Islet of Langerhans (tissue), 1 donor: Measurements from ENCODE around the gene MYH11.
"Not testable (repeated sequence)": the region's sequence is repeated elsewhere in the genome, so short reads cannot be mapped to it uniquely, and the experiment has no call there.

Experiments
- FAIRE-seq: peaks from one replicate; lab custom pipeline; 2011; peaks lifted over from hg19 to GRCh38; lab: Jason Lieb, UNC

The MYH11 gene

DNA sequence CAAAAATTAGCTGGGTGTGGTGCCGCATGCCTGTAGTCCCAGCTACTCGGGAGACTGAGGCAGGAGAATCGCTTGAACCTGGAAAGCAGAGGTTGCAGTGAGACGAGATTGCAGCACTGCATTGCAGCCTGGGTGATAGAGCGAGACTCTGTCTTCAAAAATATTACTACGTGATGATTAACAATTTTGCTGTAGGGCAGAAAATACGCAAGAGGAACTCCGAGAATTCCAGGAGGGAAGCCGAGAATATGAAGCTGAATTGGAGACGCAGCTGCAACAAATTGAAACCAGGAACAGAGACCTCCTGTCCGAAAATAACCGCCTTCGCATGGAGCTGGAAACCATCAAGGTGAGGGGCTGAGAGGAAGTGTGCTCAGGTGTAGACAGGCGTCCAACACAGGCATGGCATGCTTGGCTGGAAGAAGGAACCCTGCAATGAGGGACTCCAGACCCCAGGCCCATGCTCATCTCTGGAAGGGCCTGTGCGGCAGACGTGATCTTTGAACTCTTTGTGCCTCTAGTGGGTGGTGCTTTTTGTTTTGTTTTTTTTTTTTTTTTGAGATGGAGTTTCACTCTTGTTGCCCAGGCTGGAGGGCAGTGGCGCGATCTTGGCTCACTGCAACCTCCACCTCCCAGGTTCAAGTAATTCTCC, 189.6 kb downstream of the MYH11 start:
- no peak for FAIRE-seq

DNA sequence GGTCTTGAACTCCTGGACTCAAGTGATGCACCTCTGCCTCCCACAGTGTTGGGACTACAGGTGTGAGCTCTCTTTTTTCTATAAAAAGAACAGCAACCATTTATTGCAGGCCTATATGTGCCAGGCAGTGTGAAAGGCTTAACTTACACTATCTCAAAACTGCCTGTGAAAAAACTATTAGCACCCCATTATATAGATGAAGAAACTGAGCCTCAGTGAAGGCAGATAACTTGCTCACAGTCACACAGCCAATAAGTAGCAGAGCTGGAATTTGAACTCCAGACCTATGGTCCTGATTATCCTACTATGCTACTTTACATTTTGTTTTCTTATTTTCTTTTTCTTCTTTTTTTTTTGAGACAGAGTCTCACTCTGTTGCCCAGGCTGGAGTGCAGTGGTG, 191.7 kb downstream of the MYH11 start:
- no peak for FAIRE-seq

DNA sequence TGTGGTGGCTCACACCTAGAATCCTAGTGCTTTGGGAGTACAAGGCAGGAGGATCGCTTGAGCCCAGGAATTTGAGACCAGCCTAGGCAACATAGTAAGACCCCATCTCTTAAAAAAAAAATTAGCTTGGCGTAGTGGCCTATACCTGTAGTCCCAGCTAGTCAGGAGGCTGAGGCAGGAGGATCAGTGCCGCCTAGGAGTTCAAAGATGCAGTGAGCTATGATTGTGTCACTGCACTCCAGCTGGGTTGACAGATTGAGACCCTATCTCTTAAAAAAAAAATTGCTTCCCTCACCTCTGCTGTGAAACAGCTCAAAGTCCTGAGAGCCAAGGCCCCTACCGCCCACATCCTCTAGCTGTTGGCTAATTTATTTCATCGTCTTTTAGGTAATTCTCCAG, 196.6 kb downstream of the MYH11 start:
- FAIRE-seq: no peak

DNA sequence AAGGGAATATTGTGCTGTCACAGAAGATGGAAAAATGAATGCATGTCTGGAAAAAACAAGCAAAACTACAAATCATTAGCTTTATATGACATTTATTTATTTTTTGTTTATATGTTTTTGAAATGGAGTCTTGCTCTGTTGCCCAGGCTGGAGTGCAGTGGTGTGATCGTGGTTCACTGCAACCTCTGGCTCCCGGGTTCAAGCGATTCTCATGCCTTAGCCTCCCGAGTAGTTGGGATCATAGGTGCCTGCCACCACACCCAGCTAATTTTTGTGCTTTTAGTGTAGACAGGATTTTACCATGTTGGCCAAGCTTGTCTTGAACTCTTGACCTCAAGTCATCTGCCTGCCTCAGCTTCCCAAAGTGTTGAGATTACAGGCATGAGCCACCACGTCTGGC, 198.3 kb downstream of the MYH11 start:
- no peak for FAIRE-seq

DNA sequence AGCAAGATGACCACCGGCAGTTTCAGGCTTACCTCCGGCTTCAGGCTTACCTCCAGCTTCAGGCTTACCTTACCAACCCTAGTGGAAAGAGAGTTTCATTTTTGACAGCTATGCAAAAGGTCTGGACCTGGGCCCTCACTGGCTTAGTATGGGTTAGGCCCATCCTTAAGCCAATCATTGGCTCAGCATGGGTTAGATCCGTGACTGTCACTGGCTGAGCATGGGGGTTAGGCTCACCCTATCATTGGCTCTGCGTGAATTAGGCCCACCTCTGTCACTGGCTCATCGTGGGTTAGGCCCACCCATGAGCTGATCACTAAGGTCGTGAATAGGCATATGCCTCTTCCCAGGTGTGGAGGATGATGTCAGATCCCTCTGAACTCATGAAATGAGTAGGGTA, 198.7 kb downstream of the MYH11 start:
- no peak for FAIRE-seq

DNA sequence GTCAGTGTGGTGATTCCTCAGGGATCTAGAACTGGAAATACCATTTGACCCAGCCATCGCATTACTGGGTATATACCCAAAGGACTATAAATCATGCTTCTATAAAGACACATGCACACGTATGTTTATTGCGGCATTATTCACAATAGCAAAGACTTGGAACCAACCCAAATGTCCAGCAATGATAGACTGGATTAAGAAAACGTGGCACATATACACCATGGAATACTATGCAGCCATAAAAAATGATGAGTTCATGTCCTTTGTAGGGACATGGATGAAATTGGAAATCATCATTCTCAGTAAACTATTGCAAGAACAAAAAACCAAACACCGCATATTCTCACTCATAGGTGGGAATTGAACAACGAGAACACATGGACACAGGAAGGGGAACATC, 201.3 kb downstream of the MYH11 start:
- FAIRE-seq: not testable (repeated sequence)

DNA sequence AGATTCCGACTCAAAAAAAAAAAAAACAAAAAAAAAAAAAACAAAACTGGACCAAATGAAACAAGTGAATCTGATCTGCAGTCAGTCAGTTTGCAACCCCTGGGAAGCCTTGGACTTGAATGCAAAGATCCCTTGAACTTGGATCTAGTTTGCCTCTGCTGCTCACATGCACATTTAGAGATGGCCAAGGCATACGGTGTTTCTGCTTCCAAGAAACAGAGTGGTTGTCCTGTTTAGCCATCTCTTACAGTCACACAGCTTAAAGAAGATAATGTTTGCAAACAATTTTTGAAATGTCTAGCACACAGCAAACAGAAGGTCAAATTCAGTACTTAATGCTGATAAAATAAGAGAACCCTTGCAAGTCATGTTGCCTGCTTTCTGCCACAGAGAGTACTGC, 202.2 kb downstream of the MYH11 start:
- no peak for FAIRE-seq

DNA sequence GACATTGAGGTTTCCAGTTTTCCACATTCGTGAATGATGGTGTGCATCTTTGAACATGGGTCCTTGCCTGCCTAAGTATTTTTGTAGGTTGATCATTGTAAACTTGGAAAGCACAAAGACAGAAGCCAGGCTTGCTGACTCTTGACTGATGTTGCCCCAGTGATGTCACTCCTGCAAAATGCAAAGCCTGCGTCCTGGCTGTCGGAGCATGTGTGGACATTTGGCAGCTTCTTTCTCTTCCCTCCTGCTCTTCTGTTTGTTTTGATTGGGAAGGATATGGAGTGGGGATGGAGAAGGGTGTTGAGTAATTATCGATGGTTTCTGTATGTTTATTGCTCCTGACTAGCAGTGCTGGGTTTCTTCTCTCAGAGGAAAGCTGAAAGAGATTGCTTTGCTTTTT, 203.6 kb downstream of the MYH11 start:
- no peak for FAIRE-seq
